Measurements from ENCODE around the gene MAP2K4. TPM values are rescaled to one million over a fixed set of nuclear protein-coding genes. Genes with fewer than 3 reads are reported as not detected.

Gene MAP2K4
- total and polyA plus RNA-seq, 2 donors (not counting 1 experiment from before 2014, with no cell fraction given): 23.5 to 25.4 TPM

- Histone ChIP-seq H3K4me1 (ENCODE audit: control insufficient read depth, extremely low read depth, insufficient read depth, low read length) (no peaks in the 10 kb centered on the region), H3K9ac (ENCODE audit: insufficient read depth, low read length) (no peak overlapping the region), H3K4me2 (ENCODE audit: extremely low read depth, insufficient read depth, low read length) (no peak overlapping the region), H3K4me3 (replicated peaks in 1 of 4; ENCODE audit: control extremely low read depth in 1 of 4, insufficient read depth in 1 of 4, low read depth in 3 of 4, low read length in 4 of 4) (no peak overlapping the region), H3K79me2 (ENCODE audit: control insufficient read depth, insufficient read depth, low read length) (no peaks in the 10 kb centered on the region), H2AFZ (ENCODE audit: low read length) (no peak overlapping the region), H3K27ac (ENCODE audit: insufficient read depth, low read length) (no peak overlapping the region), H3K36me3 (ENCODE audit: control insufficient read depth, insufficient read depth, low read length) (no peaks in the 10 kb centered on the region), H3K27me3 (ENCODE audit: control insufficient read depth, insufficient read depth, low read length) (no peaks in the 10 kb centered on the region), H4K20me1 (ENCODE audit: control insufficient read depth, extremely low read depth, insufficient read depth, low read length) (no peaks in the 10 kb centered on the region), H3K9me3 (ENCODE audit: control insufficient read depth, insufficient read depth, low read depth, low read length) (no peaks in the 10 kb centered on the region)
- no peak for DNase-seq (ENCODE audit: low read depth in 2 of 2)
- no peak for TF ChIP-seq EZH2 (IDR thresholded peaks at IDR 0.05; ENCODE audit: low read length, missing control alignments)
- no peak for TF ChIP-seq CTCF (conservative IDR thresholded peaks at IDR 0.05 in 1 of 2, IDR thresholded peaks at IDR 0.05 in 1 of 2; ENCODE audit: low read depth in 1 of 2, low read length in 2 of 2)
These were observed 78.7 kb downstream of the MAP2K4 start for GRCh38 chr17:12099412-12099811.

- Histone ChIP-seq H4K20me1 (ENCODE audit: control insufficient read depth, extremely low read depth, insufficient read depth, low read length) (no peaks in the 10 kb centered on the region), H3K27ac (ENCODE audit: insufficient read depth, low read length) (no peak overlapping the region)
- DNase-seq (ENCODE audit: low read depth in 2 of 2): peak in 1 of 2 donors; percentile 56
These were observed 84.2 kb downstream of the MAP2K4 start for GRCh38 chr17:12104831-12105230.

GRCh38 chr17:12107905-12108304 is 87.2 kb downstream of the MAP2K4 start:
- no peak overlapping the region for H3K9ac ChIP-seq (ENCODE audit: insufficient read depth, low read length)
- peak overlapping the region; percentile 8 for H3K4me2 ChIP-seq (ENCODE audit: extremely low read depth, insufficient read depth, low read length)
- H3K27me3 ChIP-seq (ENCODE audit: control insufficient read depth, insufficient read depth, low read length): no peaks in the 10 kb centered on the region
- no peaks in the 10 kb centered on the region for H3K36me3 ChIP-seq (ENCODE audit: control insufficient read depth, insufficient read depth, low read length)
- no peaks in the 10 kb centered on the region for H3K79me2 ChIP-seq (ENCODE audit: control insufficient read depth, insufficient read depth, low read length)
- no peak overlapping the region for H3K27ac ChIP-seq (ENCODE audit: insufficient read depth, low read length)
- H3K4me3 ChIP-seq (replicated peaks in 1 of 4; ENCODE audit: control extremely low read depth in 1 of 4, insufficient read depth in 1 of 4, low read depth in 3 of 4, low read length in 4 of 4): no peak overlapping the region
- DNase-seq (ENCODE audit: low read depth in 2 of 2): peak; percentile 44 to 46
- H3K4me1 ChIP-seq (ENCODE audit: control insufficient read depth, extremely low read depth, insufficient read depth, low read length): no peaks in the 10 kb centered on the region
- no peak for TF ChIP-seq EZH2 (IDR thresholded peaks at IDR 0.05; ENCODE audit: low read length, missing control alignments)
- no peak for TF ChIP-seq CTCF (conservative IDR thresholded peaks at IDR 0.05 in 1 of 2, IDR thresholded peaks at IDR 0.05 in 1 of 2; ENCODE audit: low read depth in 1 of 2, low read length in 2 of 2)
- no peaks in the 10 kb centered on the region for H4K20me1 ChIP-seq (ENCODE audit: control insufficient read depth, extremely low read depth, insufficient read depth, low read length)
- no peak overlapping the region for H2AFZ ChIP-seq (ENCODE audit: low read length)
- no peaks in the 10 kb centered on the region for H3K9me3 ChIP-seq (ENCODE audit: control insufficient read depth, insufficient read depth, low read depth, low read length)

More at GRCh38 chr17:12104831-12105230, 84.2 kb downstream of the MAP2K4 start:
- Histone ChIP-seq H3K79me2 (ENCODE audit: control insufficient read depth, insufficient read depth, low read length) (no peaks in the 10 kb centered on the region), H3K36me3 (ENCODE audit: control insufficient read depth, insufficient read depth, low read length) (no peaks in the 10 kb centered on the region), H3K27me3 (ENCODE audit: control insufficient read depth, insufficient read depth, low read length) (no peaks in the 10 kb centered on the region), H3K9ac (ENCODE audit: insufficient read depth, low read length) (no peak overlapping the region), H3K9me3 (ENCODE audit: control insufficient read depth, insufficient read depth, low read depth, low read length) (no peaks in the 10 kb centered on the region), H3K4me3 (replicated peaks in 1 of 4; ENCODE audit: control extremely low read depth in 1 of 4, insufficient read depth in 1 of 4, low read depth in 3 of 4, low read length in 4 of 4) (no peak overlapping the region), H3K4me1 (ENCODE audit: control insufficient read depth, extremely low read depth, insufficient read depth, low read length) (no peaks in the 10 kb centered on the region), H2AFZ (ENCODE audit: low read length) (no peak overlapping the region), H3K4me2 (ENCODE audit: extremely low read depth, insufficient read depth, low read length) (no peak overlapping the region)
- TF ChIP-seq EZH2 (IDR thresholded peaks at IDR 0.05; ENCODE audit: low read length, missing control alignments): no peak
- no peak for TF ChIP-seq CTCF (conservative IDR thresholded peaks at IDR 0.05 in 1 of 2, IDR thresholded peaks at IDR 0.05 in 1 of 2; ENCODE audit: low read depth in 1 of 2, low read length in 2 of 2)

Measured in fibroblast of lung (primary cell).